GM12892 (cell line): ENCODE measurements around the gene GOLGA6C.
"Not testable (repeated sequence)": the region's sequence is repeated elsewhere in the genome, so short reads cannot be mapped to it uniquely, and the experiment has no call there.

Experiments used
- POLR2AphosphoS5 ChIP-seq: IDR thresholded peaks from 2 replicates; pipeline ENCODE4 v1.6.1; 2011; ENCODE audit warnings: low read depth, low read length, control low read depth
- TAF1 ChIP-seq: IDR thresholded peaks from 2 replicates; pipeline ENCODE4 v1.6.1; 2011; ENCODE audit warnings: low read depth, mild to moderate bottlenecking, control low read depth, low read length, borderline replicate concordance

DNA sequence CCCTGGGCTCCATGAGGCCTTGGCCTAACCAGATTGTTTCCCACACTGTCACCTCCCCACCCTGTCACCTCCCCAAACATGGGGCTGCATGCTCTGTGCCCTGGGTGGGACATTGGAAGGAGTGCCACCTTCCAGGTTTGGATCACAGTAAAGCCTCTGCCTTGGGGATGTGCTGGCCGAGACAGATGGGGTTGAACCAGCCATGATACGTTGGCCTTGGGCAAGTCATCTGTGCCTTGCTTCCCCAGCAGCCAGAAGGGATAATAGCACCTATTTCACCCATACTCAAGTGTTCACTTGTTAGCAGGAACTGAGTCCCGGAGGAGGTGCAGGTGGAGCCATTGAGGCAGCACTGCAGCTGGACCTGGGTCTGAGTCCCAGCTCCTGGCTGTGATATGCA lies 17.5 kb downstream of the GOLGA6C start:
- not testable (repeated sequence) for TF ChIP-seq TAF1, POLR2AphosphoS5
